Esophagus muscularis mucosa (tissue), 4 donors: ENCODE results near the gene TF. TPM values are rescaled to one million over a fixed set of nuclear protein-coding genes. Genes with fewer than 3 reads are reported as not detected.

ENCODE experiments used
- DNase-seq: peaks from one replicate; pipeline ENCODE4 v3.0.0-alpha.2; 2017; ENCODE audit errors: extremely low spot score
- H3K27ac ChIP-seq, 4 donors: fragments of 200-600 bp; sonication (generic); replicated peaks in 1 of 4; 1 replicate in 3 of 4; 2 replicates in 1 of 4; pipeline ENCODE4 v1.5.1; 2016 to 2019; ENCODE audit warnings: mild to moderate bottlenecking in 1 of 4
- H3K27me3 ChIP-seq, 4 donors: fragments of 200-600 bp; sonication (generic); one replicate each; pipeline versions ENCODE4 v1.5.1 to v1.6.0; 2016 to 2019
- H3K36me3 ChIP-seq, 4 donors: fragments of 200-600 bp; sonication (generic); one replicate each; pipeline ENCODE4 v1.5.1; 2016 to 2019
- H3K4me1 ChIP-seq, 4 donors: fragments of 200-600 bp; sonication (generic); one replicate each; pipeline ENCODE4 v1.5.1; 2016 to 2019
- H3K4me3 ChIP-seq, 4 donors: fragments of 200-600 bp; sonication (generic); 1 replicate in 2 of 4; 2 replicates in 2 of 4; pipeline ENCODE4 v1.5.1; 2016 to 2019; ENCODE audit warnings: mild to moderate bottlenecking in 4 of 4, moderate library complexity in 1 of 4
- H3K9me3 ChIP-seq, 4 donors: fragments of 200-600 bp; sonication (generic); 1 replicate in 3 of 4; 2 replicates in 1 of 4; pipeline ENCODE4 v1.5.1; 2016 to 2019
- CTCF ChIP-seq, 3 experiments: fragments of 200-600 bp in 2 of 3; fragments of 450-650 bp in 1 of 3; sonication (generic) in 2 of 3; IDR thresholded peaks; one replicate each; pipeline ENCODE4 v1.5.1; 2017 to 2019; ENCODE audit warnings: antibody characterized with exemption in 3 of 3, mild to moderate bottlenecking in 2 of 3, moderate library complexity in 1 of 3
- EP300 ChIP-seq: sonication (generic); formaldehyde crosslinking; IDR thresholded peaks from one replicate; pipeline ENCODE4 v1.6.1; 2017; ENCODE audit warnings: antibody characterized with exemption
- POLR2A ChIP-seq: fragments of 450-650 bp; IDR thresholded peaks from one replicate; pipeline ENCODE4 v1.6.1; 2017; ENCODE audit warnings: antibody characterized with exemption, moderate library complexity, mild to moderate bottlenecking, low read depth
- POLR2AphosphoS5 ChIP-seq, 2 donors: sonication (generic); formaldehyde crosslinking; IDR thresholded peaks; one replicate each; pipeline ENCODE4 v1.6.1; 2017; ENCODE audit warnings: antibody characterized with exemption in 2 of 2
- WGBS: methylation state at CpG from one replicate; pipeline ENCODE4 v1.1.5; 2018; 5-methylcytosine and 5-hydroxymethylcytosine counted together
- intact Hi-C: fragments of 100-400 bp; cut with DNase I; formaldehyde crosslinking; loops from one replicate; pipeline ENCODE4 v1.15.1; 2023
- total RNA-seq, 4 donors: library from RNA; depleted of rRNA; stranded (reverse); fragments of >200 nt; gene quantifications; one replicate each; pipeline versions ENCODE4 v1.1.0 to v1.2.1, GENCODE V29; 2016

The TF gene
- total RNA-seq, 4 donors from 2014 or later, result under 0.01 to 3.1 (median 0.28) TPM

- H3K9me3 ChIP-seq, result no peaks in the 10 kb centered on the region
Observed at GRCh38 chr3:133775309-133775708, 29.1 kb downstream of the TF start.

GRCh38 chr3:133775835-133776234, 29.6 kb downstream of the TF start:
- no peak for DNase-seq
- Histone ChIP-seq H3K4me3 (no peak overlapping the region), H3K4me1 (no peaks in the 10 kb centered on the region), H3K27ac (no peak overlapping the region), H3K9me3 (no peaks in the 10 kb centered on the region), H3K27me3 (no peaks in the 10 kb centered on the region), H3K36me3 (no peaks in the 10 kb centered on the region)
- TF ChIP-seq POLR2AphosphoS5 (IDR thresholded peaks at IDR 0.05) (no peak), CTCF (IDR thresholded peaks at IDR 0.05) (no peak), EP300 (no peak), POLR2A (no peak)
- intact Hi-C loops, result no loop called here
- WGBS, result 92% methylated on average over 5 of the region's 5 CpGs

More at GRCh38 chr3:133775309-133775708, 29.1 kb downstream of the TF start:
- Histone ChIP-seq H3K27me3 (no peaks in the 10 kb centered on the region), H3K4me3 (no peak overlapping the region), H3K36me3 (no peaks in the 10 kb centered on the region), H3K27ac (no peak overlapping the region), H3K4me1 (no peaks in the 10 kb centered on the region)
- TF ChIP-seq CTCF (IDR thresholded peaks at IDR 0.05), result no peak
- no peak for TF ChIP-seq EP300
- intact Hi-C loops, result no loop called here
- WGBS, result 91% methylated on average over 9 of the region's 9 CpGs
- no peak for DNase-seq

GRCh38 chr3:133776794-133777438, 30.7 kb downstream of the TF start:
- Histone ChIP-seq H3K36me3 (no peaks in the 10 kb centered on the region), H3K27me3 (no peaks in the 10 kb centered on the region), H3K27ac (no peak overlapping the region), H3K4me1 (no peaks in the 10 kb centered on the region), H3K4me3 (no peak overlapping the region), H3K9me3 (no peaks in the 10 kb centered on the region)
- intact Hi-C loops, result no loop called here
- TF ChIP-seq POLR2AphosphoS5 (IDR thresholded peaks at IDR 0.05), result no peak
- TF ChIP-seq EP300, result no peak
- no peak for TF ChIP-seq CTCF (IDR thresholded peaks at IDR 0.05)
- TF ChIP-seq POLR2A, result no peak
- DNase-seq, result no peak
- 93% methylated on average over 7 of the region's 7 CpGs for WGBS

GRCh38 chr3:133777807-133778568, 31.8 kb downstream of the TF start:
- whole genome bisulfite sequencing, result 75% methylated on average over 7 of the region's 8 CpGs
- H3K27me3 ChIP-seq, result no peaks in the 10 kb centered on the region
- DNase-seq, result no peak
- intact Hi-C loops, result no loop called here
- no peaks in the 10 kb centered on the region for H3K36me3 ChIP-seq
- H3K9me3 ChIP-seq, result no peaks in the 10 kb centered on the region
- no peak overlapping the region for H3K27ac ChIP-seq
- H3K4me3 ChIP-seq, result no peak overlapping the region
- no peak for TF ChIP-seq POLR2AphosphoS5 (IDR thresholded peaks at IDR 0.05)
- no peak for TF ChIP-seq POLR2A
- no peak for TF ChIP-seq EP300
- TF ChIP-seq CTCF (IDR thresholded peaks at IDR 0.05), result no peak
- H3K4me1 ChIP-seq, result no peaks in the 10 kb centered on the region
